GM12878 (cell line): Measurements from ENCODE around the gene MEIOSIN. TPM values are rescaled to one million over a fixed set of nuclear protein-coding genes. Genes with fewer than 3 reads are reported as not detected.

Experiments used
- CREB1 ChIP-seq: IDR thresholded peaks from 2 replicates; pipeline ENCODE4 v1.6.1; 2012; ENCODE audit warnings: low read depth, mild to moderate bottlenecking, inconsistent platforms
- CTCF ChIP-seq, 3 experiments: IDR thresholded peaks in 2 of 3; conservative IDR thresholded peaks in 1 of 3; 2 replicates each; pipeline ENCODE4 v1.5.1; 2011; ENCODE audit warnings: low read depth in 3 of 3, low read length in 3 of 3, mild to moderate bottlenecking in 3 of 3, control low read depth in 2 of 3, moderate library complexity in 2 of 3, inconsistent platforms in 1 of 3, mixed read lengths in 1 of 3; ENCODE audit not compliant: control insufficient read depth in 2 of 3, insufficient read depth in 1 of 3; ENCODE audit errors: extremely low read depth in 1 of 3
- E2F4 ChIP-seq: IDR thresholded peaks from 2 replicates; pipeline ENCODE4 v1.6.1; 2012; ENCODE audit warnings: low read depth, low read length, improper control_type of control experiment
- E2F8 ChIP-seq: fragments of 450-650 bp; IDR thresholded peaks from 2 replicates; pipeline ENCODE4 v1.6.1; 2018; ENCODE audit warnings: mild to moderate bottlenecking, low read depth, moderate library complexity; ENCODE audit not compliant: partially characterized antibody
- IKZF1 ChIP-seq: fragments of 450-650 bp; conservative IDR thresholded peaks from 2 replicates; pipeline ENCODE4 v1.6.1; 2017; ENCODE audit warnings: antibody characterized with exemption, mild to moderate bottlenecking
- MYB ChIP-seq: fragments of 150-350 bp; IDR thresholded peaks from 2 replicates; pipeline ENCODE4 v1.6.1; 2014; ENCODE audit warnings: mild to moderate bottlenecking, low read depth, low read length, borderline replicate concordance
- RAD51 ChIP-seq: fragments of 450-650 bp; IDR thresholded peaks from 2 replicates; pipeline ENCODE4 v1.6.1; 2016; ENCODE audit warnings: moderate library complexity, mild to moderate bottlenecking, inconsistent platforms
- REST ChIP-seq: IDR thresholded peaks from 2 replicates; pipeline ENCODE4 v1.6.1; 2012; ENCODE audit warnings: mild to moderate bottlenecking, low read depth, low read length
- RFX5 ChIP-seq: IDR thresholded peaks from 2 replicates; pipeline ENCODE4 v1.6.1; 2011; ENCODE audit warnings: low read depth, low read length, improper control_type of control experiment
- SRF ChIP-seq, 2 experiments: IDR thresholded peaks; 2 replicates each; pipeline ENCODE4 v1.6.1; 2011; ENCODE audit warnings: low read depth in 2 of 2, low read length in 2 of 2, mild to moderate bottlenecking in 1 of 2, moderate library complexity in 1 of 2
- STAT1 ChIP-seq: fragments of 450-650 bp; conservative IDR thresholded peaks from 2 replicates; pipeline ENCODE4 v1.6.1; 2014; ENCODE audit warnings: antibody characterized with exemption, mild to moderate bottlenecking
- SUZ12 ChIP-seq: fragments of 200-600 bp; sonication (generic); IDR thresholded peaks from one replicate; pipeline ENCODE4 v1.6.1; 2018; ENCODE audit warnings: antibody characterized with exemption, mild to moderate bottlenecking; ENCODE audit not compliant: unreplicated experiment
- ZNF217 ChIP-seq: fragments of 450-650 bp; IDR thresholded peaks from 2 replicates; pipeline ENCODE4 v1.6.1; 2017; ENCODE audit warnings: antibody characterized with exemption, mild to moderate bottlenecking
- ZNF687 ChIP-seq: fragments of 450-650 bp; IDR thresholded peaks from 2 replicates; pipeline ENCODE4 v1.6.1; 2017; ENCODE audit warnings: mild to moderate bottlenecking, moderate library complexity
- polyA plus RNA-seq, 11 experiments: library from polyadenylated mRNA; depleted of rRNA in 4 of 11; unstranded in 6 of 11; stranded (reverse) in 5 of 11; fragments of >200 nt; fragmentation: Nextera tagmentation in 4 of 11; fragmentation: Illumina TruSeq in 1 of 11; extraction: Ambion mirVana in 4 of 11; extraction: Trizol in 1 of 11; gene quantifications; 1 replicate in 1 of 11; 2 replicates in 10 of 11; pipeline versions ENCODE4 v1.2.1 to v1.2.3, GENCODE V29; 2011 to 2016; ENCODE audit warnings: inconsistent platforms in 2 of 11, missing spikeins in 2 of 11, low read depth in 1 of 11
- total RNA-seq, 4 experiments: library from RNA; depleted of rRNA in 3 of 4; stranded (reverse); fragments of >200 nt in 3 of 4; fragmentation: Illumina TruSeq in 1 of 4; extraction: Trizol in 1 of 4; gene quantifications; 2 replicates each; pipeline versions ENCODE4 v1.2.1 to v1.2.3, GENCODE V29; 2013 to 2021

The MEIOSIN gene
- total and polyA plus RNA-seq, 10 of the 15 experiments (the other 5 are each of a cell fraction or from before 2014, with no cell fraction given), result 0.05 to 0.66 (median 0.14) TPM; not detected in 4

- TF ChIP-seq CTCF (IDR thresholded peaks at IDR 0.05 in 2 of 3, conservative IDR thresholded peaks at IDR 0.05 in 1 of 3; ENCODE audit: control insufficient read depth in 2 of 3, extremely low read depth in 1 of 3, insufficient read depth in 1 of 3, low read depth in 3 of 3, low read length in 3 of 3) (no peak), REST (no peak), MYB (no peak), STAT1 (no peak), ZNF687 (peak; percentile 59; the same call in 1 of the 2 replicates), IKZF1 (peak; percentile 75), E2F8 (no peak), E2F4 (no peak), RAD51 (no peak), RFX5 (no peak; the same call in 1 of the 2 replicates), ZNF217 (0 out of 2 replicates have a peak, but pooled peaks have one; percentile 27), SRF (IDR thresholded peaks at IDR 0.05; ENCODE audit: low read depth in 2 of 2, low read length in 2 of 2) (peak in 1 of 2 experiments; percentile 70; a peak in 2 of 4 replicates), CREB1 (no peak), SUZ12 (no peak)
These were observed 59.4 kb downstream of the MEIOSIN start, which contains the start of gene DMWD (continued) for GRCh38 chr19:45792470-45793177.
